GM12801 (cell line): Measurements from ENCODE around the gene CHST14.

Source experiments
- CTCF ChIP-seq: IDR thresholded peaks from one replicate; pipeline ENCODE4 v1.5.1; 2011; ENCODE audit warnings: control low read depth; ENCODE audit not compliant: insufficient read length; ENCODE audit errors: extremely low read depth

Gene CHST14

GRCh38 chr15:40459391-40460015 lies 11.3 kb upstream of the CHST14 start:
- no peak for TF ChIP-seq CTCF

GRCh38 chr15:40460404-40460803 lies 10.4 kb upstream of the CHST14 start:
- TF ChIP-seq CTCF, result no peak

GRCh38 chr15:40461958-40462357 lies 8.8 kb upstream of the CHST14 start:
- no peak for TF ChIP-seq CTCF

GRCh38 chr15:40463279-40463678 lies 7.5 kb upstream of the CHST14 start:
- TF ChIP-seq CTCF, result no peak

GRCh38 chr15:40463886-40464545 lies 6.8 kb upstream of the CHST14 start:
- no peak for TF ChIP-seq CTCF

GRCh38 chr15:40464595-40465185 lies 6.1 kb upstream of the CHST14 start:
- no peak for TF ChIP-seq CTCF

- TF ChIP-seq CTCF, result no peak
These were observed 4.8 kb upstream of the CHST14 start for GRCh38 chr15:40465939-40466338.
